HG02798 (cell line): Measurements from ENCODE around the gene RIMS3.

Source experiments
- ATAC-seq: cut with Tn5 transposase; IDR thresholded peaks from one replicate; pipeline ENCODE4 v1.9.1; 2021; ENCODE audit warnings: mild to moderate bottlenecking; ENCODE audit not compliant: unreplicated experiment, poor library complexity

RIMS3 gene

DNA sequence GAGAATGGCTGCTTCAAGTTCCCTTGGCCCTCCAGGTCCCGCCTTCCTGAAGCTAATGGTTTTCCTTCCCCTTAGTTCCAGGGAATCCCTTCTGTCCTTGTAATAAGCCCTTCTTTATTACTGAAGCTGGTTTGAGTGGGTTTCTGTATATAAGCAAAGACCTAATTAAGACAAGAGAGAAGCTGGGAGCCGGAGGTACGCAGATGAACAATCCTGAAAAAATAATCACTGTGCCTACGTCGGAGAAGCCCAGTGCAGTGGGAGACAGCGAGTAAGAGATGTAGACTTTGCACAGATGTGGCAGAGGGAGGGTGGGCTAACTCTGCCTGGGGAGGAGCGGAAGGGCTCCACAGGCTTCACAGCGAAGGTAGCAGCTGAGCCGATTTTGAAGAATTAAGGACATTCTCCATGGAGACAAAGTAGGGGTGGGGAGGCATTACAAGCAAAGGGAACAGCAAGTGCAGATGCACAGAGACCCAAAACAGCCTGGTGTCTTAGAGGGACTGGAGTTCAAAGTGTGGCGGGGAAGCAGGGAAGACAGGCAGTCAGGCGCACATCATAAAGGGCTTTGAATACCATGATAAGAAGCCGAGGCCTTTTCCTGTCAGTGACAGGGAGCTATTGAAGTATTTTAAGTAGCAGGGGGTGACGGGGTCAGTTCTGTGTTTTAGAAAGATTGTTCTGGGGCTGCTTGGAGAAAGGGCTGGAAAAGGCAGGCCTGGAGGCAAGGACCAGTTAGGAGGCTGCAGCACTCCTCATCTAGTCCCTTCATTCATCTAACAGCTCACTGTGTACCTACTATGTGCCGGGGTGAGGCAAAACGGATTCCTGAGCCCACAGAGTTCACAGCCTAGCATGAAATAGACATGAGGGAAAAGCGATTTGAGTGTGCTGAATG is 6.5 kb downstream of the RIMS3 start:
- no peak for ATAC-seq

DNA sequence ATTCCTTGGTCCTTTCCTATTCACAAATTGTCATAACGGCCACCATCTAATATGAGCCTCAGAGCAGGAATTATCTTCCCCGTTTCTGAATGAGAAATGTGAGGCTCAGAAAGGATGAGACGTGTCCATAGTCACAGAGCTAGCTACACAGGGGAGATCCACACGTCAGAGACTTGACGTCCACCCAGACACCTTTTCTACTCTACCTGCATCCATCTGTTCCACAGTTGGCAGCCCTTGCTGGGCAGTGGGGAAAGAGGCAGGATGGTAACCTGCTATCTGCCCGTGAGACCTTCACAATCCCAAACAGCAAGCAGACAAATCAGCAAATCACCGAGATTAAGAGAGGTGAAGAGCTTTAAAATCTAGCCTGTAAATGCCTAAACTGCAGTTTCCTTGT is 8.4 kb downstream of the RIMS3 start:
- ATAC-seq: no peak

DNA sequence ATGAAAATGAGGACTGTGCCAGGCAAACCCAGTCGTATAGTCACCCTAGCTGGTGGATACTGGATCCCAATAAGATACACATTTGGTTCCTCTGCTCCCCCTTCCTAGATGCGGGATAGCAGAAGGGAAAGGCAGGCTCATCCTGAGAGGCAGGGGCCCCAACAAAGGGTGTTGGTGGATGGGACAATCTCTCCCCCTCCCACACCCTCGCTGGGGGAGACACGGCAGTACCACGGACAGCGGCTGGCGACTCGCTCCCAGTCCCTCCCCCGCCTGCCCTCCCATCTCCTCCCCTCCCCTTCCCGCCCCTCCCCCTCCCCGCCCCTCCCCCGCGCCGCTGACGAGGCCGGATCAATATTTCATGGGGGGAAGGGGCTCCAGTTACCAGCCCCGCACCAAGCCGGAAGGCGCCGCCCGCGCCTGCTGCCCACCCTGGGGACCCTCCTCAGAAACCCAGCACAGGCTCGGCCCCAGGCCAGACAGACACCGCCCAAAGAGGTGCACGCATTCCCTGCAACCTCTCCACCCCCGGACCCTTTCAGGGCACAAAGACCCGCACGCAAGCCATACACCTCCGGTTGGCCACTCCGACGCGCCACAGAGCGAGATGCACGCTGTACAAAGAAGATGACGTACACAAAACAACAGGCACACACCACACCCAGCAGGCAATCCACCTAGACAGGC is 11.5 kb downstream of the RIMS3 start:
- ATAC-seq: no peak

DNA sequence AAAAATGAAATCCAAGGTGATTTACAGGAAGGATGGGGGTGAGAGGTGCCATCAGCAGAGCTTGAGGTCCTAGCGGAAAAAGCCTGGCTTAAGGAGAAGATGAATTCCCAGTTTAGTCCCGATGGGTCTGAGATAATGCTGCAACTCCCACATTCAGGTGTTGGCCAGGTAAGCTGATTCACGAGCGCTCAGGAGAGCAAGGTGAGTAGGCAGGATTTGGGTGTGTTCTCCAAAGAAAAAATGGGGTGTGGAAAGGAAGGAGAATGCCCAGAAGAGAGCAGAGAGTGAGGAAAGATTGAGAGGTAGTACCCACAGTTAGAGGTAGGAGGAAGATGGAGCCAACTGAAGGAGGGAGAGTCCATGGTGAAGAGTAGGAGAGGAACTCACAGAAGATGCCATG is 12.5 kb downstream of the RIMS3 start:
- ATAC-seq: no peak

DNA sequence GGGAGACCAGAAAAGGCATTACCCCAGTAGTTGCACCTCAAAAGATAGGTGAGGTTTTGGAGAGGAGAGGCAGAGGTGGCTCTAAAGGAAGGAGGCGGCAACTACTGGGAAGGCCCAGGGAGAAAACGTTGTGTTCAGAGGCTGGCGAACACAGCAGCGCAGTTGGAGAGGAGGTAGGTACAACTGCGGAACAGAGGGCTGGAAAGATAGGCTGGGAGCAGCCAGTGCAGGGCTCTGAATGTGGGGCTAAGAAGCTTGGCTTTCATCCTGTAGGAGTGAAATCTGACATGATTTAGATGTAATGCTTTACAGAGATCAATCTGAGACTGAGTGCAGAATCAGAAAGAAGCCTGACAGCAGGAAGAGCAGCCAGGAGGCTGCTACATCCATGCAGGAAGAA is 13.0 kb downstream of the RIMS3 start:
- no peak for ATAC-seq

DNA sequence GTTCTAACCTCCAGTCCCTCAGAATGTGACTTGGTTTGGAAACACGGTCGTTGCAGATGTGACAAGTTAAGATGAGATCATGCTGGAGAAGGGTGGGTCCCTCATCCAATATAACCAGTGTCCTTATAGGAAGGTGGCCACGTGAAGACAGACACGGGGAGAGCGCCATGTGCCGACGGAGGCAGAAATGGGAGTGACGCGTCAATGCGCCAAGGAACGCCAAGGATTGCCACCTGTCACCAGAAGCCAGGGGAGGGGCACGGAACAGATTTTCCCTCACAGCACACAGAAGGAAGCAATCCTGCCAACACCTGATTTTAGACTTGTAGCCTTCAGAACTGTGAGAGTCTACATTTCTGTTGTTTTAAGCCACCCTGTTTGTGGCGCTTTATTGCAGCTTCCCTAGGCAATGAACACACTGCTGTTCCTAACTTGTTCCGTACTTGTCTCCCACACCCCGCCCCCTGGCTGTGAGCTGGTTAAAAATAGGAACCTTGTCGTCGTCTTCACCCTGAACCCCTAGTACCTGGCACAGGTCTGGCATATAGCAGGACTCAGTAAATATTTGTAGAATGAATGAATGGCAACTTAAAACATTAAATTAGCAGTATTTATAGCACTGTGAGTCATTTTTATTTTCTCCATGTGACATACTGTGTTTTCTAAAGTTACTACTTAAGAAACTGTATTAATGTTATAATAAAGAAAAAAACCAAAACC is 14.2 kb downstream of the RIMS3 start:
- ATAC-seq: no peak

DNA sequence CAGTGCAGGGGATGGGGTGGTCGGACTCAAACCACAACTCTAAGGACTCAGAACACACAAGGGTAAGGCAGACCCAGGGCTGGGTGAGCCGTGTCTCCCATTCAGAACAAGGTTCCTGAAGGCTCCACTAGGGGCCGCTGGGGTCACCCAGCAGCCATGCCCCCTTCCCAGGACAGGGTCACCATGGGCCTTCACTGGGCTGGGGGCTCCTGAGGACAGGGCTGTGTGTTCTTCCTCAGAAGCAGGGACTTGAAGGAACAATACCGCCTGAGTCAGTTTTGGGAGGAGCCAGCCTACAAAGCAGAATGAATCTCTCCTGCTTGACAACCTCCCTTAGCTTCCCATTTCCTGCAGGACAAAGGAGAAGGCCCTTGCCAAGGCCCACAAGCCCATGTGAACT is 15.4 kb downstream of the RIMS3 start:
- no peak for ATAC-seq

DNA sequence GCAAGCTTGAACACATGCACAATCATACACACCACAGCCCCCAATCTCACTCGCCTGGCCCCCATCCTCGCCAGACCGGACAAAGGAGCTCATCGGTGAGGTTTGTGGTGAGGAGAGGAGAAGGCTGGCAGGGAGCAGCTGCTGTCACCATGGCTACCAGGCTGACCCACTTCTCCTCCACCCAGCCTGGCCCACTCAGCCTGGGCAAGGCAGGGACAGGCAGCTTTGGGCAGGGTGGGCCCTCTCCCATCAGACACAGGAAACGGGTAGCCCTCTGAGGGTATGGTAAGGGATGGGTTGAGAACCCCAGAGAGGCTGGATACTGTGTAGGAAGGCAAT is 15.9 kb downstream of the RIMS3 start:
- no peak for ATAC-seq

DNA sequence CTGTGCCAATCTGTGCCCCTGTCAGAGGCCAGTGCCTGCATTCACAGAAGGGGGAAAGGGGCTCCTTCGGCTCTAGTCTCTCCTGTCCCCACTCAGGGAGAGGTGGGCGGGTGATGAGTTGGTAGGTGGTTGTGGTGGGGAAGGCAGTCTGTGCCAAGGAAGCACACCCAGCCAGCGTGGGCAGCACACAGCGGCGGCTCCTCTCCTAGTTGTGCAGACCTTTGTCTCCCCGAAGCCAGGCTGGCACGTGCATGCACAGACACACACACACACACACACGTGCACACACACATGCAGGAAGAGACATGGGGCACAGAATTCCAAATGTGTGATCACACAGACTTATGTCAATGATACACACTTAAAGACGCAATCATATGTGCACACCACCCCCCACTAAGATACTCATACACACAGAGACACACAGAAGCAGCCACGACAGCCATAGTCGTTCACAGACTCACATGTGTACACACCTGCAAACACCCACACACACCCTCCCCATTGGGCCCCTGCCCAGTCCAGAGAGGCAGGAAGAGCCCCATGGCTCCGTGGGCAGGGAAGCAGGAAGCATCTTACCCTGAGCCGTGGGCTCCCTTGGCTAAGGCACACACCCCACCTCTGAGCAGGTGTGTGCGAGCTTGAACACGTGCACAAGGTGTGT is 16.4 kb downstream of the RIMS3 start:
- no peak for ATAC-seq

DNA sequence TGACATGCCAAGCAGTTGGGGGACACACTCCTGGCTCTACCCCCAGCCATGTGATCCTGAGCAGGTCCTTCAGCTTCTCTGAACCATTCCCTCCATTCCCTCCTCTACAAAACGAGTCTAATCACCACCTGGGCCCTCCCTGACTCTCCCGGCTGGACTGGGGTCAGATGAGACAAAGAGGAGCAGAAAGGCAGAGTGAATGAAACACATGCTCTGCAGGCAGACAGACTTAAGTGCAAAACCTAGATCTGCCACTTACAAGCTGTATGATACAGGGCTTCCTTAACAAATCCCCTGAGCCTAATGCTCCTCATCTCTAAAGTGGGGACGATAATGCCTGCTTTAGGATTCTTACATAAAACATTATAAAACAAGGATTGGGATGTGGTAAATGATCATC is 17.3 kb downstream of the RIMS3 start:
- no peak for ATAC-seq

DNA sequence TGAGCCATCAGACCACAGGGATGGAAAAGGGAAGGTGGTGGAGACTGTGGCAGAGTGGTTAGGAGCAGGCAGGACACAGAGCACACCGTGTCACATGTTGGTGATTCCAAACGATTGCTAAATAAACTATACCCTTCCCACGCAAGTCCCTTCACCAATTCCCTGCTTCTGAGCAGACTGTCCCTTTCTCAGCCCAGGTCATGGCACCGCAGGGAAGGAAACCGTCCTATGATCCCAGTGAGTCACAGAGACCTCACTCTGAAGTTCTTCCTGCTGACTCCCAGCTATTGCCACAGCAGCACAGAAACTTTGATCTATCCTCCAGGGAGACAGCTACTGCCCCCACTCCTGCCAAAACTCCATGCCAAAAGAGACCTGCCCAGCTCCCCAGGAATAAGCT is 19.2 kb downstream of the RIMS3 start:
- no peak for ATAC-seq

DNA sequence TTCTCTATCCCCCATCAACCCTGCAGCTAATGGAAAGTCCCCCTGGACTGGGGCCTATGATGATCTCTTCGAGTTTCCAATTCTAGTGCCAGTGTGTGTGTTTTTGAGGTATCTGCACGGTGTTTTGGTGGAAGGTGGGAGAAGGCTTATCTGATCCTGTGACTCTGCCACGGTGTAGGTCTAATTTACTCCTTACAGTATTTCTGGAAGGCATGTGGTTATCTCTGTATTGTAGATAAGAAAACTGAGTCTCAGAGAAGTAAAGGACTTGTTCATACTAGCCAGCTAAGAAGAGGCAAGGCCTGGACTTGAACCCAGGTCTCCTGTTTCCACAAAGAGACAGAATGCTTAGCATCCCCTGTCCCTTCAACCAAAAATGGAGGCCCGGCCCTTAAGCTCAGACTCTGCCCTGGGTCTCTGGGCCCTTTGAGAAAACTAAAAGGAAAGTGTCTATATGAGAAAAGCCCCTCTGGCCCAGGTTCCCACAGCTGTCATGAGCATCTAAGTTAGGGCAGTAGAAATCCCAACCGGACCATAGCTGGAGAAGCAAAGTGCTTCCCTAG is 20.3 kb downstream of the RIMS3 start:
- no peak for ATAC-seq

DNA sequence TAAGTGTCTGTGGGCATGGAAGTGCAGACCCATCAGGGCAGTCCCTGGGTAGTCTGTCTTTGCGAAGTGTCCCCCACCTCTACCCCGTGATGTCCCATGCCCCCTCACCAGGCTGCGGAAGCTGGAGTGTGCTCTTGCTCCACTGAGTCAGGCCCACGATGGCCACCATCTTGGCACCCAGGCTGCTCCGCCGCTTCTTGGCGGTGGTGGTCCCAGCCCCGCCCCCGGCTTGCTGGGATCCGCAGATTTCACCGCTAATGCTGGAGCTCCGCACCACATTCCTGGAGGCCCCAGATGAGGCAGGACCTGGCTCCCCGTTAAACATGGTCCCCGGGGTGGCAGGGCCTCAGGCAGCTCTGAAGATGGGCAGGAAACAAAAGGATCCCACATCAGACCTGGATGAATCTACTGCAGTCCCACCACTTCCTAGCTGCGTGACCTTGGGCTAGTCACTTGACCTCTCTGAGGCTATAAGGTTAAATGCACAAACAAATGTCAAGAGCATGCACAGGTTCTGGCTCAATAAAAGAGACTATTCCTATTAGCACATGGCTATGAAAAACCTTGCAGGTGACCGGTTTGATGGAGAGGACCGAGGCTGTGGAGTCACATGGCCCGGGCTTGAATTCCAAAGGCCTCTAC is 23.8 kb downstream of the RIMS3 start:
- ATAC-seq: no peak

DNA sequence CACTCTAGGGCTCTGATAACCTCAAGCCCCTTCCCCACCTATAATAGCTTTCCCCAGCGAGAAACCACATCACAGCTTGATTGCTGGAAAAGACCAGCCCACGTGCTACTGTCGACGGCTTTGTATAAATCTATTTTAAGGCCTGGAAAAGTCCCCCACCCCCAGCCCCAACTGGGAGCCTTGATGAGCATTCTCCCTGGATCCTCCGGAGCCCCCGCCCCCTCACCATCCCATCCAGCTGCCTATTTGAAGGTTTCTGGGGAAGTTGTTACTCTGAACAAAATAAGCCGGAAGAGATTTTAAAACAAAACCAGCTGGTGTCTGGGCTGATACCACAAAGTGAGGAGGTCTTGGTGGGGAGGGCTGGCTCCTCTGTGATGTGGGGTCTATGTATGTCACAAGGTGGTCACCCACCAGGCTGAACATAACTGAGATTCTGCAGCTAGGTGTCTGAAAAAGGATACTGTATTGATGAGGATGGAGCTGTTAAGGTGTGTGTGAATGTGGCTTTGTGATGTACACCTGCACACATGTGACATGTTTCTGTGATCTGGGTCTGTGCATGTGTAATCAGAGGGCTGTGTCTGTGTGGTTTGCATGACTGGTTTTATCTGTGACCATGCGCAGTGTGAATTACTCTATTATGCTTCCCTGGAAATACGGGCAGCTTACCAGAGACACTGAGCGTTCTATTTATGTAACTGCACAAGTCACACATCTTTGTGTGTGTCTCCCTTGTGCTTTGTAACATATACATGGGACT is 25.0 kb downstream of the RIMS3 start:
- no peak for ATAC-seq

DNA sequence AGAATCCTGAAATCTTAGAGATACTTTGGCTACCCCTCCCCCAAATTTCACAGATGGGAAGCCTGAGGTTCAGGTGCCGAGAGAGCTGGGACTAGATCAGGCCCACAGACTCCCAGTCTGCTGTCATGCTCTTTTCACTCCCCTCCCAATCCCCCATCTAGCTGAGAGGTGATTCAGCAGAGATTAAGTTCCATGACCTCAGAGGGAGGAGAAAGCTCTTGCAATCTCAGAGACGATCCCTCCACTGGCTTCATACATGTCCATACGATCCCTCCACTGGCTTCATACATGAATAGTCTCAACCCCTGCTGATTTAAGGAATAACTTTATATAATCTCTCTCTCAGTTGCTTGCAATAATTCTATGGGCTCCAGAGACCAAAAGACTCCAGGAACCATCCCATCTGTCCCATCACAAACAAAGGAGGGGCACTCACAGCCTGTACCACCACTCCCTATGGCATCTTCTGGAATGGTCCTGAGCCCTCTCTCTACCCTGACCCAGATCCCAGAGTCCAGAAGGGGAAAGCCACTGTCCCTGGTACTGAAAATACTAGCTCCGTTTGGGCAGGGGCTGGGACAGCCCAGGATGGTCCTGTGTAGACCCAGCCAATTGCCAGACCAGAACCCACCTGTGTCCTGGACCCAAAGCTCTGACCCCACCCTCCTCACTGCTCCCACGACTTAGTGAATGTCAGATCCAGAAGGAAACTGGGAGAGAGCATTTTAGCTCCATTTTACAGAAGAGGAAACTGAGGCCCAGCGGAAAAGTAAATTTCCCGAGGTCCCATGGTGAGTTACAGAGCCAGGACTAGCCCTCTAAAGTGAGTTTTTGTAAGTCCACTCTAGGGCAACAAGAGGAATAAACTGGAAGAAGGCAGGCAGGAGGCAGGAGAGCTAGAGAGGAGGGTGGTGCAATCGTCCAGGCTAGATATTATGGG is 27.1 kb downstream of the RIMS3 start:
- ATAC-seq: no peak

DNA sequence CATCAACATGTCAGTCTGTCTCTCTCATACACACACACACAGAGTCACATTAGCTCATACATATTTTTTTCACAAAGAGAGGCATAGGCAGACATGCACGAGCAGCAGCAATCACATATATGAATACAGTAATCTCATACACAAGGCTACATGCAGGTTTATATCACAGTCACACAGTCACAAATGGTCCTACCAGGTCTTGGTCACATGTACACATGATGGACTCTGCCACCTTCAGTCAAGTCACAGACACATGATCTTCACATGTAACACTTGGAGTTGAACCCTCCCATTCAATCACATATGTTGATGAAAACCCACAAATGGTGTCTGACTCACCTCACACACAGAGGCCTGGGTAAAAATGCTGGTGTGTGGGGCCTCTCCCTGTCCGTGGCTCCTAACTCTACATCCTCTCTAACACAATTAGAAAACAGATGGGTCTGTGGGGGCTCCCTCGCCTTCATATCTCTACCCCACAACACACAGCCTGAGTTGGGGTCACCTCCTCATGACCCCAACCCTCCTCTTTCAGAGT is 27.9 kb downstream of the RIMS3 start:
- ATAC-seq: no peak

DNA sequence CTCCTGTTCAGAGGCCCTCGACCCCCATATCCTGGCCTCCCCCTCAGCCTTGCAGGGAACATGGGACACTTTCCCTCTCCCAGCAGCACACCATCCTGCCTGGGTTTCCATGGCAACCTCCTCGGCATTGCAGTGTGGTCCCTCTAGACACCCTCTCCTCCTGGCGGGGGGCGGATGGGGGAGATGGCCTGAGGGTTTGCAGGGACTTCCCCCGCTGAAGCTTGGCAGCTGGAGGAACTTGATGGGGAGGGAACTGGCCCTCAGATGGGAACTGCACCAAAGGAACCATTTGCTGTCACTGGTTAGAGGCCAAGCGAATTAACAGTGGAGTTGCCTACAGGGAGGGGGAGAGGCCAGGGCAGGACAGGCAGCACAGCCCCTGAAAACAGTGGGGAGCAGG is 28.7 kb downstream of the RIMS3 start:
- ATAC-seq: no peak
